GM12874 (cell line): Measurements from ENCODE around the gene TRAF5.

Source experiments
- TF ChIP-seq, protein P1 (sequence below): IDR thresholded peaks from 2 replicates; pipeline ENCODE4 v1.5.1; 2011; ENCODE audit warnings: low read depth, mild to moderate bottlenecking, control low read depth, low read length, moderate library complexity; ENCODE audit not compliant: insufficient read depth

The TRAF5 gene

DNA sequence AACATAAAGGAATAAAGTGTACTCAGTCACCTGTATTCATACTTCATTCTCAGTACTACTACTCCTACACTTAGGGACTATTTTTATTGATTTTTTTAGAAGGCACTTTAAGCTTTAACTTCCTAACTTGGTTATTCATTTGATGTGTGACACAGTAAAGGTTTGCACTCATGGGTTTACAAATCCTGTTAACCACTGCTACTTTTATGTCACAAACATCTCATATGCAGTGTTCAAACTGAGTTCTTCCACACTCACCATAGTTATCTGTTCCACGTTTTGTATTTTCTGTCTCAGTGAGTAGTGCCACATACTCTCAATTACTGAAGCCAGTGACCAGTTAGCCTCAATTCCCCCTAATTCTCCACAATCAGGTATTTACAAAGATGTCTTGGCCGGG, 34.2 kb upstream of the TRAF5 start:
- TF ChIP-seq, protein P1, sequence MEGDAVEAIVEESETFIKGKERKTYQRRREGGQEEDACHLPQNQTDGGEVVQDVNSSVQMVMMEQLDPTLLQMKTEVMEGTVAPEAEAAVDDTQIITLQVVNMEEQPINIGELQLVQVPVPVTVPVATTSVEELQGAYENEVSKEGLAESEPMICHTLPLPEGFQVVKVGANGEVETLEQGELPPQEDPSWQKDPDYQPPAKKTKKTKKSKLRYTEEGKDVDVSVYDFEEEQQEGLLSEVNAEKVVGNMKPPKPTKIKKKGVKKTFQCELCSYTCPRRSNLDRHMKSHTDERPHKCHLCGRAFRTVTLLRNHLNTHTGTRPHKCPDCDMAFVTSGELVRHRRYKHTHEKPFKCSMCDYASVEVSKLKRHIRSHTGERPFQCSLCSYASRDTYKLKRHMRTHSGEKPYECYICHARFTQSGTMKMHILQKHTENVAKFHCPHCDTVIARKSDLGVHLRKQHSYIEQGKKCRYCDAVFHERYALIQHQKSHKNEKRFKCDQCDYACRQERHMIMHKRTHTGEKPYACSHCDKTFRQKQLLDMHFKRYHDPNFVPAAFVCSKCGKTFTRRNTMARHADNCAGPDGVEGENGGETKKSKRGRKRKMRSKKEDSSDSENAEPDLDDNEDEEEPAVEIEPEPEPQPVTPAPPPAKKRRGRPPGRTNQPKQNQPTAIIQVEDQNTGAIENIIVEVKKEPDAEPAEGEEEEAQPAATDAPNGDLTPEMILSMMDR: no peak

DNA sequence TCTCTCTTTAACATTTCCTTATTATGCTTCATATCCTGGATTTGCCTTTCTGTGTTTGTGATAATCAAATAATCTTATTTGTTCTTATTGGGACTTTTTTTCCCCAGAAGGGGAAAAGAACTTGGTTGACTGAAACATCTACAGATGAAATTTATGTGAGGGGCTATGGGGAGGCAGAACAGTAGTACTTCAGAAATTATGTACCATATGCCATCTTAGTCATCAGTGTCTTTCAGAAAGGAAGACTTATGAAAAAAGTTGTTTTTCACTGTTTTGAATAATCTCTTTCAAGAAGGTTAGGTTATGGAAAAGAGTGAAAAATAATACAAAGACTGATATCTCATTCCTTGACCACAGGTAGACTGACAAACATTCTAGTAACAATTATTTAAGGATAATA, 30.2 kb upstream of the TRAF5 start:
- TF ChIP-seq, protein P1: no peak

DNA sequence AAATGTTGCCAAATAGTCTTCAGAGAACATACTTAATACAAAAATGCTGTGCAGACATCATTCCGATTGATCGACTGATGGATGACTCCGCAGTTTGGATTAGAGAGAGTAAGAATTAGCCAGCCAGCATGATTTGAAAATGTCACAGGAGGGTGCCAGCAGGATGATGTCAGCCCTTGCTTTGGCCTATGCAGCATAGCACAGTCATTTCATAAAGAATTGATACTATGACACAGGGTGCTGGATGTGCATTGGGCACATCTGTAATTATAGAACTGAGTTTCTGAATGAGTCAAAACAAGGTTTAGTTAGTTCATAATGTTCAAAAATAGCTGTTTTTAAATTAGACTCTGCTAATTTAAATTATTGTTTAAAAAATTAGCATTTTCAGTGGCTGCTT, 21.6 kb upstream of the TRAF5 start:
- TF ChIP-seq, protein P1: no peak

DNA sequence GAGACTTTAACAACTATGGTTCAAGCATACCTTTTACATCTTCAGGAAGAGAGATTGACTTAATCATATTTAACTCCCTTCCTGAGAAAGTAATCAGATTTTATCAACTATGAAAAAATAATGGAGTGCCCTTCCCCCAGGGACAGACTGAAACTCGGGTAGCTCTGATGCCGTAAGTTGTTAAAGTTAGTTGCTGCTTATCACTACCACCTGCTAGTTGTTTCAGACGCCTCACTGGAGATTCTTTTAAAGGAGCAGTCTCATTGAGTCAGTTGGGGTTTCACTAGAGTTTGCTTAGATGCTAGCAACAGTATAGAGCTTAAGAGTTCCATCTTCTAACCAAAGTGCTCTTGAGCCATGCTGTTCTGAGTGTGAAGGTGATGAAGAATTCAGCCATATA, 17.0 kb upstream of the TRAF5 start:
- TF ChIP-seq, protein P1: no peak

DNA sequence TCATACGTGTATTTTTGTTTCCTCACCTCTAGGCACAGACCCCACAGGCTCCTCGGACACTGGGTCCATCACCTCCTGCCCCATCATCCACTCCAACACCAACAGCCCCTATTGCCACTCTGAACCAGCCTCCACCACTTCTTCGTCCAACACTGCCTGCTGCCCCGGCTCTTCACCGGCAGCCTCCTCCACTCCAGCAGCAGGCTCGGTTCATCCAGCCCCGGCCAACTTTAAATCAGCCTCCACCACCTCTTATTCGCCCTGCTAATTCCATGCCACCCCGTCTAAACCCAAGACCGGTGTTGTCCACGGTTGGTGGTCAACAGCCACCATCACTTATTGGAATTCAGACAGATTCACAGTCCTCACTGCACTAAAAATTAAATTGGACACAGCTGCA, 13.2 kb upstream of the TRAF5 start:
- TF ChIP-seq, protein P1: no peak

DNA sequence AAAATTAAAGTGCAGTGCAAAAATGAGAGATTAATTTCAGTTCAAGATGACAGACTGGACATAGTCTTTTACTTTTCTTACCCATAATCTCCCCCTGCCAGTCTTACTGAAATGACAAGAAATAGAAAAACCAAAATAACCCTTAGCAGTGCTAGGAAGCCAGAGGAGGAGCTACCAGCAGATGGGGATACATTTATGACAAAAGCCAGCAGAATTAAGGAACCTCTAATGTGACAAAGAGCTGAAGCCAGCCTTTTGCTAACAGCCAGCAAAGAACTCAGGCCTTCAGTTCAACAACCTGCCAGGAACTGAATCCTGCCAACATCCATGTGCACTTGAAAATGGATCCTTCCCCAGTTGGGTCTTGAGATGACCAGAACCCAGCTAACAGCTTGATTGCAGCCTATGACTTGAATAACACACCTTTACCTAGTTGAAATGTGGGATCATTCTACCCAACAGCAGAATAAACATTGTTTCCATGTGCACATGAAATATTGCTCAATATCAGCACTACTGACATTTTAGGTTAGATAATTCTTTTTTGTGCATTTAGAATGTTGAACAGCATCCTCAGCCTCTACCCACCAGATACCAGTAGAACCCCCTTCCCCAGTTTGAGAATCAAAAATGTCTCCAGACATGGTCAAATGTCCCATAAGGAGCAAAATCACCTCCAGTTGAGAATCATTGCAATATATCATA, 7.9 kb upstream of the TRAF5 start:
- TF ChIP-seq, protein P1: no peak

DNA sequence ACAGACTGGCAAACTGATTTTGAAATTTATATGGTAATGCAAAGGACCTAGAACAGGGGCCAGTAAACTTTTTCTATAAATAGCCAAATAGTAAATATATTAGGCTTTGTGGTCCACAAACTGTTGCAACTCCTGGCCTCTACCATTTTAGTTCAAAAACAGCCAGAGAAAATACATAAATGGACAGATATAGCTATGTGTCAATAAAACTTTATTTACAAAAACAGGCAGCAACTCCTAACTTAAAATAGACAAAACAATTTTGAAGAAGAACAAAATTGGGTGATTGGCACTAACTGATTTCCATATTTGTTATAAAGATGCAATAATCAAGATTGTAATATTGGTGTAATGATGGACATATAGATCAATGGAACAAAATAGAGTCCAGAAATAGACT, 6.7 kb upstream of the TRAF5 start:
- TF ChIP-seq, protein P1: no peak
